H1 (cell line): ENCODE data around the gene COA1. TPM values are rescaled to one million over a fixed set of nuclear protein-coding genes. Genes with fewer than 3 reads are reported as not detected.

Experiments
- CTCF ChIA-PET: fragments of 300-600 bp; sonication (Branson Sonifier 250); formaldehyde crosslinking; loops from one replicate; lab custom pipeline; 2021; ENCODE audit not compliant: partially characterized antibody; lab: Charles Lee
- POLR2A ChIA-PET: fragments of 300-600 bp; sonication (Branson Sonifier 250); formaldehyde crosslinking; loops from one replicate; lab custom pipeline; 2021; ENCODE audit warnings: inconsistent platforms; ENCODE audit not compliant: partially characterized antibody; lab: Charles Lee
- DNase-seq, 2 experiments: peaks; one replicate each; pipeline versions ENCODE4 v3.0.0 to v3.0.0-alpha.2; 2010 to 2022; ENCODE audit warnings: low spot score in 2 of 2, low read depth in 1 of 2, mixed read lengths in 1 of 2
- FAIRE-seq: peaks from 2 replicates; lab custom pipeline; 2011; peaks lifted over from hg19 to GRCh38; lab: Jason Lieb, UNC
- H2AFZ ChIP-seq: 2 replicates; pipeline ENCODE4 v1.8.1; 2012; ENCODE audit warnings: low read length, inconsistent platforms
- H2AK5ac ChIP-seq: 2 replicates; pipeline ENCODE4 v1.6.1; 2013; ENCODE audit warnings: low read depth, low read length
- H2BK120ac ChIP-seq: replicated peaks from 2 replicates; pipeline ENCODE3; 2013; ENCODE audit warnings: low read depth, low read length, inconsistent platforms
- H2BK12ac ChIP-seq: 2 replicates; pipeline ENCODE4 v1.6.1; 2013; ENCODE audit warnings: low read depth, low read length
- H2BK15ac ChIP-seq: 2 replicates; pipeline ENCODE4 v1.6.1; 2013; ENCODE audit warnings: low read length
- H2BK20ac ChIP-seq: 2 replicates; pipeline ENCODE4 v1.6.1; 2013; ENCODE audit warnings: low read length
- H2BK5ac ChIP-seq: 2 replicates; pipeline ENCODE4 v1.6.1; 2013; ENCODE audit warnings: low read depth, low read length
- H3K14ac ChIP-seq: 2 replicates; pipeline ENCODE4 v1.6.1; 2013; ENCODE audit warnings: inconsistent platforms; ENCODE audit not compliant: insufficient read length
- H3K18ac ChIP-seq: 2 replicates; pipeline ENCODE4 v1.6.1; 2013; ENCODE audit warnings: low read length; ENCODE audit errors: extremely low read depth
- H3K23ac ChIP-seq: 2 replicates; pipeline ENCODE4 v1.6.1; 2013; ENCODE audit warnings: inconsistent platforms; ENCODE audit not compliant: insufficient read length
- H3K23me2 ChIP-seq: 2 replicates; pipeline ENCODE4 v1.6.1; 2013; ENCODE audit warnings: low read depth, low read length
- H3K27ac ChIP-seq: 2 replicates; pipeline ENCODE4 v1.6.1; 2011; ENCODE audit warnings: low read depth, low read length, inconsistent platforms
- H3K27me3 ChIP-seq, 4 experiments: replicated peaks in 1 of 4; 1 replicate in 1 of 4; 2 replicates in 3 of 4; pipeline versions ENCODE4 v1.6.1 to v1.8.1; 2011 to 2013; ENCODE audit warnings: low read length in 3 of 4, mild to moderate bottlenecking in 3 of 4, inconsistent platforms in 2 of 4, mixed read lengths in 2 of 4, moderate library complexity in 1 of 4; ENCODE audit not compliant: control insufficient read depth in 3 of 4, insufficient read depth in 3 of 4; ENCODE audit errors: extremely low read depth in 1 of 4
- H3K36me3 ChIP-seq, 4 experiments: 2 replicates each; pipeline versions ENCODE4 v1.6.1 to v1.8.1; 2011 to 2013; ENCODE audit warnings: mild to moderate bottlenecking in 4 of 4, low read length in 3 of 4, moderate library complexity in 2 of 4, control low read depth in 1 of 4, inconsistent platforms in 1 of 4; ENCODE audit not compliant: insufficient read depth in 4 of 4, control insufficient read depth in 2 of 4
- H3K4ac ChIP-seq: replicated peaks from 2 replicates; pipeline ENCODE3; 2013; ENCODE audit warnings: low read length, low read depth, mixed read lengths, inconsistent platforms; ENCODE audit not compliant: insufficient read length
- H3K4me1 ChIP-seq, 4 experiments: replicated peaks in 1 of 4; 1 replicate in 1 of 4; 2 replicates in 3 of 4; pipeline versions ENCODE4 v1.6.1 to v1.8.1; 2011 to 2013; ENCODE audit warnings: low read length in 3 of 4, inconsistent platforms in 2 of 4, mixed read lengths in 1 of 4; ENCODE audit not compliant: insufficient read depth in 4 of 4, control insufficient read depth in 3 of 4
- H3K4me2 ChIP-seq, 2 experiments: 2 replicates each; pipeline versions ENCODE4 v1.6.1 to v1.8.1; 2011 to 2013; ENCODE audit warnings: low read depth in 2 of 2, low read length in 2 of 2, control low read depth in 1 of 2, inconsistent platforms in 1 of 2, mild to moderate bottlenecking in 1 of 2; ENCODE audit not compliant: insufficient read depth in 1 of 2
- H3K4me3 ChIP-seq, 4 experiments: fragments of 200-600, 300-600 bp in 1 of 4; sonication (generic), shearing (Covaris generic), sonication (Bioruptor Twin) in 1 of 4; 2 replicates each; pipeline versions ENCODE4 v1.5.1 to v1.8.1; 2011 to 2016; ENCODE audit warnings: low read length in 4 of 4, low read depth in 3 of 4, control low read depth in 2 of 4, inconsistent platforms in 2 of 4, mild to moderate bottlenecking in 2 of 4, mixed read lengths in 1 of 4, moderate library complexity in 1 of 4; ENCODE audit not compliant: insufficient read depth in 2 of 4; ENCODE audit errors: extremely low read depth in 1 of 4
- H3K56ac ChIP-seq: replicated peaks from 2 replicates; pipeline ENCODE3; 2013; ENCODE audit warnings: low read depth, mild to moderate bottlenecking, mixed read lengths, low read length, inconsistent platforms; ENCODE audit not compliant: insufficient read length
- H3K79me1 ChIP-seq: 2 replicates; pipeline ENCODE4 v1.6.1; 2013; ENCODE audit warnings: low read depth, low read length, control low read depth
- H3K79me2 ChIP-seq, 2 experiments: 2 replicates each; pipeline versions ENCODE4 v1.6.1 to v1.8.1; 2012 to 2013; ENCODE audit warnings: low read length in 2 of 2, mild to moderate bottlenecking in 2 of 2, inconsistent platforms in 1 of 2; ENCODE audit not compliant: insufficient read depth in 2 of 2, control insufficient read depth in 1 of 2
- H3K9ac ChIP-seq, 4 experiments: replicated peaks in 1 of 4; 1 replicate in 1 of 4; 2 replicates in 3 of 4; pipeline versions ENCODE4 v1.6.1 to v1.8.1; 2011 to 2013; ENCODE audit warnings: low read depth in 3 of 4, low read length in 3 of 4, control low read depth in 2 of 4, mild to moderate bottlenecking in 2 of 4, moderate library complexity in 2 of 4, inconsistent platforms in 1 of 4; ENCODE audit errors: extremely low read depth in 1 of 4
- H3K9me3 ChIP-seq, 2 experiments: 2 replicates each; pipeline versions ENCODE4 v1.6.1 to v1.8.1; 2012 to 2013; ENCODE audit warnings: mild to moderate bottlenecking in 2 of 2, moderate library complexity in 2 of 2, control low read depth in 1 of 2, inconsistent platforms in 1 of 2, low read depth in 1 of 2, low read length in 1 of 2, mixed read lengths in 1 of 2; ENCODE audit not compliant: insufficient read depth in 2 of 2
- H4K20me1 ChIP-seq, 2 experiments: replicated peaks in 1 of 2; 2 replicates each; pipeline versions ENCODE3 to v1.8.1; 2011 to 2013; ENCODE audit warnings: inconsistent platforms in 2 of 2, low read length in 2 of 2, mild to moderate bottlenecking in 1 of 2; ENCODE audit not compliant: insufficient read depth in 2 of 2, control insufficient read depth in 1 of 2
- H4K5ac ChIP-seq: 2 replicates; pipeline ENCODE4 v1.6.1; 2013; ENCODE audit warnings: low read length, low read depth, mixed read lengths, inconsistent platforms; ENCODE audit not compliant: insufficient read length
- H4K8ac ChIP-seq: 2 replicates; pipeline ENCODE4 v1.8.0; 2013; ENCODE audit warnings: mild to moderate bottlenecking, moderate library complexity, low read length, inconsistent platforms; ENCODE audit not compliant: insufficient read depth; ENCODE audit errors: extremely low read depth
- H4K91ac ChIP-seq: replicated peaks from 2 replicates; pipeline ENCODE3; 2013; ENCODE audit warnings: low read length, mixed read lengths, inconsistent platforms; ENCODE audit not compliant: insufficient read length
- BACH1 ChIP-seq: IDR thresholded peaks from 2 replicates; pipeline ENCODE4 v1.6.1; 2012; ENCODE audit warnings: low read length, improper control_type of control experiment
- CEBPB ChIP-seq: IDR thresholded peaks from 2 replicates; pipeline ENCODE4 v1.6.1; 2012; ENCODE audit warnings: low read depth, low read length
- EGR1 ChIP-seq: IDR thresholded peaks from 2 replicates; pipeline ENCODE4 v1.6.1; 2011; ENCODE audit warnings: low read depth, low read length, borderline replicate concordance
- MAFK ChIP-seq: IDR thresholded peaks from 2 replicates; pipeline ENCODE4 v1.6.1; 2012; ENCODE audit warnings: low read depth, mild to moderate bottlenecking, improper control_type of control experiment, low read length
- PHF8 ChIP-seq: fragments of 200-600 bp; sonication (generic); conservative IDR thresholded peaks from 2 replicates; pipeline ENCODE4 v1.7.1; 2012; ENCODE audit warnings: low read depth, mild to moderate bottlenecking, inconsistent platforms, low read length, moderate library complexity
- RBBP5 ChIP-seq: IDR thresholded peaks from 2 replicates; pipeline ENCODE4 v1.7.1; 2012; ENCODE audit warnings: low read depth, mild to moderate bottlenecking, inconsistent platforms, low read length, moderate library complexity, borderline replicate concordance
- RNF2 ChIP-seq: fragments of 200-900, 300-1000 bp; sonication (generic); IDR thresholded peaks from 2 replicates; pipeline ENCODE4 v1.7.1; 2016; ENCODE audit warnings: borderline replicate concordance, low read depth, mild to moderate bottlenecking, antibody characterized with exemption, low read length; ENCODE audit not compliant: poor library complexity, severe bottlenecking; ENCODE audit errors: missing control alignments
- SIN3A ChIP-seq, 2 experiments: IDR thresholded peaks in 1 of 2; conservative IDR thresholded peaks in 1 of 2; 2 replicates each; pipeline ENCODE4 v1.6.1; 2011 to 2012; ENCODE audit warnings: low read length in 2 of 2, improper control_type of control experiment in 1 of 2, low read depth in 1 of 2, mild to moderate bottlenecking in 1 of 2
- SUZ12 ChIP-seq: fragments of 200-600 bp; sonication (generic); IDR thresholded peaks from 2 replicates; pipeline ENCODE4 v1.6.1; 2012; ENCODE audit warnings: mild to moderate bottlenecking, inconsistent platforms, low read length, moderate library complexity, mixed read lengths
- WGBS, 2 experiments: shearing (Covaris generic) in 1 of 2; methylation state at CpG; one replicate each; pipeline versions ENCODE4 v1.1.6 to v1.1.7; 2013 to 2015; ENCODE audit warnings: low lambda C conversion rate in 2 of 2, mixed read lengths in 2 of 2, inconsistent platforms in 1 of 2, low coverage in 1 of 2, missing lambda C conversion rate in 1 of 2; ENCODE audit not compliant: insufficient replicate concordance in 2 of 2, insufficient coverage in 1 of 2, insufficient read length in 1 of 2; ENCODE audit errors: extremely low coverage in 1 of 2, missing lambda C conversion rate in 1 of 2; 5-methylcytosine and 5-hydroxymethylcytosine counted together
- polyA plus RNA-seq, 7 experiments: library from polyadenylated mRNA; depleted of rRNA in 3 of 7; stranded (reverse) in 5 of 7; unstranded in 2 of 7; fragments of >200 nt in 5 of 7; fragments of 200-250 nt in 2 of 7; gene quantifications; 1 replicate in 5 of 7; 2 replicates in 1 of 7; 4 replicates in 1 of 7; pipeline versions ENCODE4 v1.2.1 to v1.2.3, GENCODE V29; 2011 to 2013; ENCODE audit warnings: missing spikeins in 2 of 7, mixed read lengths in 2 of 7
- total RNA-seq: library from RNA; stranded (reverse); fragmentation: NEBNext Ultra II Directional; extraction: Animal tissue kit (Norgen Biotek cat#: 25700); gene quantifications from 2 replicates; pipeline ENCODE4 v1.2.1, GENCODE V29; 2021
- TF ChIP-seq, protein P1 (sequence below): IDR thresholded peaks from 2 replicates; pipeline ENCODE4 v1.6.1; 2011; ENCODE audit warnings: low read depth, mild to moderate bottlenecking, low read length; ENCODE audit not compliant: insufficient read depth
- TF ChIP-seq, protein P2 (sequence below): IDR thresholded peaks from 2 replicates; pipeline ENCODE4 v1.6.1; 2012; ENCODE audit warnings: low read length, inconsistent platforms

COA1 gene
- total and polyA plus RNA-seq, 2 of the 8 experiments (the other 6 are each of a cell fraction or from before 2014, with no cell fraction given): 98.6 to 143 TPM

DNA sequence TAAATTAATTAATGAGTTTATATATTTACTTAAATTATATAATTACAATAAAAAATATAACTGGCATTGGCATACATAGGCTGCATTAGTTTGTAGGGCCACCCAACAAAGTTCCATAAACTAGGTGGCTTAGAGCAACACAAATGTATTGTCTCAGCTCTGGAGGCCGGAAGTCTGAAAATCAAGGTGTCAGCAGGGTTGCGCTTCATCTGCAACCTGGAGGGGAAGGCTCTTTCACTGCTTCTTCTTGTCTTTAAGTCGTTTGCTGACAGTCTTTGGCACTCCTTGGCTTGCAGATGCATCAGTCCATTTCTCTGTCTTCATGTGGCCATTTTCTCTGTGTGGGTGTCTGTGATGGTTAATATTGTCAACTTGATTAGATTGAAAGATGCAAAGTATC is 23.1 kb upstream of the COA1 start:
- H4K5ac ChIP-seq: no peak overlapping the region
- no peak overlapping the region for H3K4me2 ChIP-seq
- 85% methylated on average over 3 of the region's 3 CpGs; no CpG with 5 or more reads in 1 of the 2 experiments for WGBS, 2 experiments
- no peaks in the 10 kb centered on the region for H4K20me1 ChIP-seq
- H3K23ac ChIP-seq: no peak overlapping the region
- no peaks in the 10 kb centered on the region for H3K36me3 ChIP-seq
- no peak overlapping the region for H3K4me3 ChIP-seq
- H3K9me3 ChIP-seq: no peaks in the 10 kb centered on the region
- no peak overlapping the region for H3K27ac ChIP-seq
- H2BK20ac ChIP-seq: no peak overlapping the region
- no peaks in the 10 kb centered on the region for H3K79me1 ChIP-seq
- no peak for FAIRE-seq
- H3K79me2 ChIP-seq: no peaks in the 10 kb centered on the region
- H2BK120ac ChIP-seq: no peak overlapping the region
- no peak overlapping the region for H2AK5ac ChIP-seq
- no peaks in the 10 kb centered on the region for H3K23me2 ChIP-seq
- peaks cover 0 to 3% (median under 1%) of the 10 kb centered on the region in 4 experiments; a peak in 4 of 7 replicates for H3K4me1 ChIP-seq
- peaks cover 0 to 3% (median 1%) of the 10 kb centered on the region in 4 experiments; a peak in 4 of 7 replicates for H3K27me3 ChIP-seq
- ChIA-PET CTCF (interaction anchor here (0.7 to 0.8 kb wide), 2 partner anchors 14 to 18 kb away, joined by 3 read pairs; no protein-coding TSS in a partner anchor), POLR2A (no interaction called here)
- H3K18ac ChIP-seq: no peak overlapping the region
- no peak overlapping the region for H2BK5ac ChIP-seq
- no peak overlapping the region for H2BK15ac ChIP-seq
- H3K4ac ChIP-seq: no peak overlapping the region
- H2BK12ac ChIP-seq: no peak overlapping the region
- H3K14ac ChIP-seq: no peak overlapping the region
- H3K56ac ChIP-seq: no peak overlapping the region
- no peak overlapping the region for H4K91ac ChIP-seq
- H3K9ac ChIP-seq: no peak overlapping the region
- H4K8ac ChIP-seq: no peak overlapping the region
- no peak overlapping the region for H2AFZ ChIP-seq
- DNase-seq: no peak
- no peak for TF ChIP-seq RNF2
- TF ChIP-seq CEBPB: no peak
- TF ChIP-seq, protein P1, sequence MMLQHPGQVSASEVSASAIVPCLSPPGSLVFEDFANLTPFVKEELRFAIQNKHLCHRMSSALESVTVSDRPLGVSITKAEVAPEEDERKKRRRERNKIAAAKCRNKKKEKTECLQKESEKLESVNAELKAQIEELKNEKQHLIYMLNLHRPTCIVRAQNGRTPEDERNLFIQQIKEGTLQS: no peak
- TF ChIP-seq RBBP5: no peak
- no peak for TF ChIP-seq PHF8
- no peak for TF ChIP-seq MAFK
- no peak for TF ChIP-seq EGR1
- no peak for TF ChIP-seq BACH1
- TF ChIP-seq SIN3A (conservative IDR thresholded peaks at IDR 0.05 in 1 of 2, IDR thresholded peaks at IDR 0.05 in 1 of 2; ENCODE audit: low read depth in 1 of 2, low read length in 2 of 2): no peak
- no peak for TF ChIP-seq SUZ12
- TF ChIP-seq, protein P2, sequence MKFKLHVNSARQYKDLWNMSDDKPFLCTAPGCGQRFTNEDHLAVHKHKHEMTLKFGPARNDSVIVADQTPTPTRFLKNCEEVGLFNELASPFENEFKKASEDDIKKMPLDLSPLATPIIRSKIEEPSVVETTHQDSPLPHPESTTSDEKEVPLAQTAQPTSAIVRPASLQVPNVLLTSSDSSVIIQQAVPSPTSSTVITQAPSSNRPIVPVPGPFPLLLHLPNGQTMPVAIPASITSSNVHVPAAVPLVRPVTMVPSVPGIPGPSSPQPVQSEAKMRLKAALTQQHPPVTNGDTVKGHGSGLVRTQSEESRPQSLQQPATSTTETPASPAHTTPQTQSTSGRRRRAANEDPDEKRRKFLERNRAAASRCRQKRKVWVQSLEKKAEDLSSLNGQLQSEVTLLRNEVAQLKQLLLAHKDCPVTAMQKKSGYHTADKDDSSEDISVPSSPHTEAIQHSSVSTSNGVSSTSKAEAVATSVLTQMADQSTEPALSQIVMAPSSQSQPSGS: no peak
